Measurements from ENCODE around the gene PPM1A. TPM values are rescaled to one million over a fixed set of nuclear protein-coding genes. Genes with fewer than 3 reads are reported as not detected.

Gene PPM1A
- total RNA-seq, 1 experiment from 2014 or later, result 69.3 TPM

DNA sequence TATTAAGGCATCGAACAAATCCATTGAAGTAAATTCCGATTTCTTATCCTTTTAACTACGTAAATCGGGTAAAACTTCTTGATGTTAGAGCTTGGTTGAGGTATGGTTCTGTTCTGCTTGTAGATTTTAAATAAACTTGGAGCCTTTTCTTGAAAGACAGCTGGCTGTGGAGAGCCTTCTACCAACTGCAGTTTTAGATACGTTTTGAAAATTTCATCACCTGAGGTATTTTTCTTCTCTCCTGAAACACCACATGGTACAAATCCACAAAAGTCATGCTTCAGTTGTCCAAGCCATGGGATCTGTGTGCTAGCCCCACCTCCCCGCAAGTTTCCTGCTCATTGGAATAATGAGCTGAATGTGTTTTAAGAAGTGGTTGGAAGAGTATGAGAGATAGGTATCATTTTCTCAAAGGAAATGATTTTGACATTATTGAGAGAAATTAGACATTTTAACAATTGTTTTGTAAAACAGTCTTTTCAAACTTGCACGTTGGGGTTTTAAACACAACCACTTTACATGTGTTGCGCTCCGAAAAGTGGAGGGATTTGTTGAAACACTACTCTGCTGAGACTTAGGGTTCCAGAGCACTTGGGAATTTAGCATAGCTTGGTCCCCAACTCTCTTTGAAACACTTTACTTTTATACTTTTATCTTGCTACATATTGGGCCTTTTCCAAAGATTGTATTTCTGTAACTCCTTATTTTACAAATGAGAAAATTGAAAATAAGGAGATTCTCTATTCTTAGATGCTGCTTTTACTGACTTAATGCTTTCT, 1.4 kb downstream of the PPM1A start:
- peak; percentile 71 for DNase-seq
- no peaks in the 10 kb centered on the region for H3K36me3 ChIP-seq (ENCODE audit: low read depth, low read length)
- CTCF ChIA-PET, result interaction anchor here (0.6 to 1.8 kb wide), 2 partner anchors 16 to 308 kb away, joined by 6 to 7 read pairs; no protein-coding TSS in a partner anchor
- no peaks in the 10 kb centered on the region for H3K27me3 ChIP-seq (ENCODE audit: low read length)
- peaks cover 30% of the 10 kb centered on the region for H3K4me1 ChIP-seq (ENCODE audit: insufficient read depth, low read length)
- no peaks in the 10 kb centered on the region for H3F3A ChIP-seq (ENCODE audit: low read length, unreplicated experiment)
- no peaks in the 10 kb centered on the region for H3K9me3 ChIP-seq (ENCODE audit: low read length)
- peaks cover 36% of the 10 kb centered on the region for H4K20me1 ChIP-seq (ENCODE audit: low read length)
- TSS peak; percentile 30 for BruUV-seq (replicated peaks)
- H3K79me2 ChIP-seq (ENCODE audit: low read length), result peaks cover 55% of the 10 kb centered on the region
- H3K27ac ChIP-seq (ENCODE audit: low read length), result peak overlapping the region; percentile 3
- peak overlapping the region; percentile 79 for H3K4me2 ChIP-seq (ENCODE audit: low read length)
- peak overlapping the region; percentile 56 for H2AFZ ChIP-seq (ENCODE audit: low read length)
- intact Hi-C loops (cut with micrococcal nuclease), result loop anchor here (1.0 to 10.0 kb wide), 3 partner anchors 9 to 1014 kb away; no protein-coding TSS in a partner anchor
- H3K4me3 ChIP-seq (ENCODE audit: low read length), result peak overlapping the region; percentile 69
- ATAC-seq, result no peak
- POLR2A ChIA-PET (ENCODE audit: unreplicated experiment), result interaction anchor here (0.6 kb wide), 2 partner anchors 100 to 558 kb away, joined by 3 read pairs; no protein-coding TSS in a partner anchor
- H3K9ac ChIP-seq (ENCODE audit: low read length), result peak overlapping the region; percentile 75
- no peaks in the 10 kb centered on the region for H3K9me2 ChIP-seq (replicated peaks; ENCODE audit: low read length)
- TF ChIP-seq EZH2phosphoT487 (IDR thresholded peaks at IDR 0.05; ENCODE audit: borderline replicate concordance, low read length) (no peak), EZH2 (IDR thresholded peaks at IDR 0.05; ENCODE audit: low read length, unreplicated experiment) (no peak)
- TF ChIP-seq, protein P1, sequence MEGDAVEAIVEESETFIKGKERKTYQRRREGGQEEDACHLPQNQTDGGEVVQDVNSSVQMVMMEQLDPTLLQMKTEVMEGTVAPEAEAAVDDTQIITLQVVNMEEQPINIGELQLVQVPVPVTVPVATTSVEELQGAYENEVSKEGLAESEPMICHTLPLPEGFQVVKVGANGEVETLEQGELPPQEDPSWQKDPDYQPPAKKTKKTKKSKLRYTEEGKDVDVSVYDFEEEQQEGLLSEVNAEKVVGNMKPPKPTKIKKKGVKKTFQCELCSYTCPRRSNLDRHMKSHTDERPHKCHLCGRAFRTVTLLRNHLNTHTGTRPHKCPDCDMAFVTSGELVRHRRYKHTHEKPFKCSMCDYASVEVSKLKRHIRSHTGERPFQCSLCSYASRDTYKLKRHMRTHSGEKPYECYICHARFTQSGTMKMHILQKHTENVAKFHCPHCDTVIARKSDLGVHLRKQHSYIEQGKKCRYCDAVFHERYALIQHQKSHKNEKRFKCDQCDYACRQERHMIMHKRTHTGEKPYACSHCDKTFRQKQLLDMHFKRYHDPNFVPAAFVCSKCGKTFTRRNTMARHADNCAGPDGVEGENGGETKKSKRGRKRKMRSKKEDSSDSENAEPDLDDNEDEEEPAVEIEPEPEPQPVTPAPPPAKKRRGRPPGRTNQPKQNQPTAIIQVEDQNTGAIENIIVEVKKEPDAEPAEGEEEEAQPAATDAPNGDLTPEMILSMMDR (conservative IDR thresholded peaks at IDR 0.05; ENCODE audit: low read depth, low read length), result no peak

DNA sequence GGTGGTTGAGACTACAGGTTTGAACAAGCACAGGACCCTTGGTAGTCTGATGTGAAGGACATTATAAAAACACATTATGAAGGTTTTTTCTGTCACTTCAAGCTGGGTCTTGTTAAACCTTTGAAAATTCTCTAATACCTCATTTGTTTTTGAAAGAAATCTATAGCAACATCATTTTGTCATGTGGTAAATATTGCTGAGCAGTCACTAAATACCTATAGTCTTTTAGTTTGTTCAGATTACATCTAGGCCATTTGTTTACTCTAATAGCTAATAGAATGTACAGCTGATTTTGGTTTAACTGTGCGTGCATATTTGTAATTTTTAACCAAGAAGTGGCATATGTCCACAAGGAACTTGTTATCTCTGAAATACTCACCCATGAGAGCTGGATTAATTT, 2.9 kb downstream of the PPM1A start:
- no peaks in the 10 kb centered on the region for H3K9me2 ChIP-seq (replicated peaks; ENCODE audit: low read length)
- POLR2A ChIA-PET (ENCODE audit: unreplicated experiment), result interaction anchor here (0.5 kb wide), 1 partner anchor 23 kb away, joined by 3 read pairs; no protein-coding TSS in a partner anchor
- BruUV-seq (replicated peaks), result no TSS peak
- no peaks in the 10 kb centered on the region for H3K27me3 ChIP-seq (ENCODE audit: low read length)
- TF ChIP-seq EZH2phosphoT487 (IDR thresholded peaks at IDR 0.05; ENCODE audit: borderline replicate concordance, low read length) (no peak), EZH2 (IDR thresholded peaks at IDR 0.05; ENCODE audit: low read length, unreplicated experiment) (no peak)
- TF ChIP-seq, protein P1 (conservative IDR thresholded peaks at IDR 0.05; ENCODE audit: low read depth, low read length), result no peak
- peaks cover 69% of the 10 kb centered on the region for H3K79me2 ChIP-seq (ENCODE audit: low read length)
- H3K4me1 ChIP-seq (ENCODE audit: insufficient read depth, low read length), result peaks cover 30% of the 10 kb centered on the region
- no peaks in the 10 kb centered on the region for H3K9me3 ChIP-seq (ENCODE audit: low read length)
- H4K20me1 ChIP-seq (ENCODE audit: low read length), result peaks cover 39% of the 10 kb centered on the region
- intact Hi-C loops (cut with micrococcal nuclease), result loop anchor here (2.0 to 10.0 kb wide), 2 partner anchors 15 to 1013 kb away; no protein-coding TSS in a partner anchor
- H3F3A ChIP-seq (ENCODE audit: low read length, unreplicated experiment), result no peaks in the 10 kb centered on the region
- peak overlapping the region; percentile 69 for H3K4me3 ChIP-seq (ENCODE audit: low read length)
- H3K27ac ChIP-seq (ENCODE audit: low read length), result no peak overlapping the region
- no peak overlapping the region for H2AFZ ChIP-seq (ENCODE audit: low read length)
- no peak overlapping the region for H3K9ac ChIP-seq (ENCODE audit: low read length)
- H3K4me2 ChIP-seq (ENCODE audit: low read length), result peak overlapping the region; percentile 79
- no peak for ATAC-seq
- CTCF ChIA-PET, result interaction anchor here (1.8 kb wide), 1 partner anchor 14 kb away, joined by 7 read pairs; no protein-coding TSS in a partner anchor
- no peaks in the 10 kb centered on the region for H3K36me3 ChIP-seq (ENCODE audit: low read depth, low read length)
- DNase-seq, result no peak

Data from PC-3 (cell line).